T-helper 2 cell treated with Interferon-gamma antibody and Interleukin-4, amounts not matched to agents 100 ng/mL and 5 ng/mL, for 36 hours (primary cell): ENCODE data around the gene LRRC8B. TPM values are rescaled to one million over a fixed set of nuclear protein-coding genes. Genes with fewer than 3 reads are reported as not detected.

ENCODE experiments used
- intact Hi-C: fragments of 100-400 bp; cut with micrococcal nuclease; formaldehyde crosslinking; loops from one replicate; pipeline ENCODE4 v1.15.1; 2023
- total RNA-seq: library from RNA; stranded (reverse); gene quantifications from 2 replicates; pipeline ENCODE4 v1.2.3, GENCODE V29; 2022

The LRRC8B gene
- total RNA-seq, 1 donor from 2014 or later: 20.0 TPM

GRCh38 chr1:89523572-89524368 lies 859 bp upstream of the LRRC8B start:
- intact Hi-C loops: loop anchor here (1.0 to 10.0 kb wide), 7 partner anchors 21 to 531 kb away; partner anchors contain the start of genes GBP5, KYAT3, RBMXL1 and ZNF326

- intact Hi-C loops: loop anchor here (2.0 to 10.0 kb wide), 4 partner anchors 19 to 251 kb away; partner anchors contain the start of gene GBP5
These were observed 683 bp downstream of the LRRC8B start for GRCh38 chr1:89525169-89525855.

DNA sequence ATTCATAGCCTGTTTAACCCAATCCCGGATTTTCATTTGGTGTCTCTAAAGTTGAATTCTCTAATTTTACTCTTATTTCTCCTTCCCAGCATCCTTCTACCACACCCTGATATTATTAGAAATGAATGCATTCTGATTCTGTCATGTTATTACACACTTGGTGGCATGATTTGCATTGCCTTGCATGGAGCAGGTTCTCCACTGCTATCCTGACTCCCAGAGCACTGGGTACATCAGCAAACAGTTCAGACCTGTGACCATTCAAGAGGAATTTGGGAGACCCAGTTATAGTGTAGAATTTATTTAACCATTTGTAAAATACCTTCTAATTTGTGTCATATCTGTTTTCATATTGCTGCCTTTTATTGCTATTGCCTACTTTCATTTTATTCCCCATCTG lies 2.6 kb downstream of the LRRC8B start:
- intact Hi-C loops: loop anchor here (10.0 kb wide), 1 partner anchor 252 kb away; the partner anchor contains the start of gene GBP5

- intact Hi-C loops: loop anchor here (10.0 kb wide), 1 partner anchor 253 kb away; the partner anchor contains the start of gene GBP5
These were observed 3.2 kb downstream of the LRRC8B start for GRCh38 chr1:89527750-89528381.

GRCh38 chr1:89528382-89528780 lies 3.8 kb downstream of the LRRC8B start:
- intact Hi-C loops: loop anchor here (10.0 kb wide), 1 partner anchor 254 kb away; the partner anchor contains the start of gene GBP5

- intact Hi-C loops: loop anchor here (10.0 kb wide), 1 partner anchor 254 kb away; the partner anchor contains the start of gene GBP5
These were observed 4.6 kb downstream of the LRRC8B start for GRCh38 chr1:89529196-89529595.

- intact Hi-C loops: no loop called here
These were observed 5.9 kb downstream of the LRRC8B start for GRCh38 chr1:89530444-89531089.

DNA sequence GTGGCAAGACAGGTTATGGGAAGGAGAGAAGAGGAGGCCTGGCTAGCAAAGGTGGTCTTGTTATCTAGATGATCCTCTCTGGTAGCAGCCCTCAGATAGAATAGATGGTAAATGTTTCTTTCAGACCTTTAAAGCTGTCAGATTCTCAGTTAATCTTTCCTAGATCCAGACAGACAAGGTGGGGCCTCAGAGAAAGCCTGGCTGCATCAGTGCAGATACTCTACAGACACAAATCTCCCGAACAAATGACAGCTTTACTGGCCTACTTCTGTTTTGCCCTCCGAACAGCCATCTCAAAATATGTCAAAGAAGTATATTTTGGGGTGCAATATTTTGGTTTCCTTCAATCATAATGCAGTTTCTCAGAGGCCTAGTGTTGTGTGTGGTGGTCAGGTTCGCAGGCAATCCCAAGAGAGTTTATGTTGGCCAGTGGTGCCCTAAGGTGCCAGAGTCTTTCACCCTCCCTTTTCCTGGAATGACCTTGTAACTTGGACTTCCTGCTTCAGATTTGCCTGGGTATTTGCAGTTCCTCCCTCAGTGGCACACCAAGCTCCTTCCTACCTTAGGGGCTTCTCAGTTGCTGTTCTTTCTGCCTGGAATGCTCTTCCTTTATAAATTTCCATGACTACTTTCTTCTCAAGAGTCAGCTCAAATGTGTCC lies 7.0 kb downstream of the LRRC8B start:
- intact Hi-C loops: no loop called here

DNA sequence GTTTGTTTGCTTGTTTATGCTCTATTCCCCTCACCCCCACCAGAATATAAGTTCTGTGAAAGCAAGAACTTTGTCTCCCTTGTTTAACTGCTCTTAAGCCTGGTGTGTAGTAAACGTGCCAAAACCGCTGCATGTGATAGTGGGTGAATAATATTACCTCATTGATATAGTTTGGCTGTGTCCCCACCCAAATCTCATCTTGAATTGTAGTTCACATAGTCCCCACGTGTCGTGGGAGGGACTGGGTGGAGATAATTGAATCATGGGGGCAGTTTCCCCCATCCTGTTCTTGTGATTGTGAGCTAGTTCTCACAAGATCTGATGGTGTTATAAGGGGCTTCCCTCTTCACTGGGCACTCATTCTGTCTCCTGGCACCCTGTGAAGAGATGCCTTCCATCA lies 7.6 kb downstream of the LRRC8B start:
- intact Hi-C loops: no loop called here

GRCh38 chr1:89532866-89533265 lies 8.2 kb downstream of the LRRC8B start:
- intact Hi-C loops: no loop called here

GRCh38 chr1:89535537-89535936 lies 10.9 kb downstream of the LRRC8B start:
- intact Hi-C loops: no loop called here

- intact Hi-C loops: no loop called here
These were observed 12.1 kb downstream of the LRRC8B start for GRCh38 chr1:89536555-89537341.

GRCh38 chr1:89538361-89538760 lies 13.7 kb downstream of the LRRC8B start:
- intact Hi-C loops: no loop called here

DNA sequence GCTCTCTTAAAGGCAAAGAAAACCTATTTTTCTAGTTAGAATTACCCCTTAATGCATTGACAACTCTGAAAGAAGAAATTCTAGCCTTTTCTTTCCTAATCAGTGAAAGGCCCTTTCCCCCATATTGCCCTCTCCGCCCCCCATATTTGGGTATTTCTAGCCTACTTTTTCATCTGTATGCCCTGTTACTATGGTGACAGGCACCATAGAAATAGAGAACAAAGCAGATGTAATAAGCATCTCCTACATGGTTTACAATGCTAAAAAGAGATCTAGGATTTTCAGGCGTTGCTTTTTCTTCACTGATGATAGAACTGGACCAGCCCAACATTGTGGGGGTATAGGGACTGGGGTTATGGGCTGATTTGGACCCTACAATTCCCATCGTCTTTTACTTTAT lies 14.5 kb downstream of the LRRC8B start:
- intact Hi-C loops: no loop called here

DNA sequence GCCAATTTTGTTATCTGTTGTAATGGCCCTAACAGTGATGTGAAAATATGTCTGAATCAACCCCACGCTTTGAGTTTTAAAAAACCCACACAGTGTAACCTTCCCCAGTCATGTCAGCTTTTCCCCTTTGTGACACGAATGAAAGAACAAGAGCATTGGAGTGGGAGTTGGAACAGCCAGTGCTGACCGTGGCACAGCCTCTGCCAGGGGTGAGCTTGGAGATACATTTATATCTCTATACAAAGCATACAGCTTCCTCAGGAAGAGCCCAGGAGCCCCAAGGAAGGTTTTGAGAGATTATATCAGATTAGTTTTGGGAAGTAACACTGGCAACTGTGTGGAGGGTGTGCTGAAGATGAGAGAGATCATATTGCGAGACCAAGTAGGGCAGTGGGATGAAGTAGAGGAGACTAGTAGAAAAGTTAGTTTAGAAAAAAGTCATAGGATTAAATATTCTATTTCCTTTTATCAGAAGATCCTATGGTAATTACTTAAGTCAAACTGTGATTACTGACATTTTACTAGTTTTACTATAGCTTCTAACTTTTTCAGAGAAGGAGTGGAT lies 15.9 kb downstream of the LRRC8B start:
- intact Hi-C loops: no loop called here

DNA sequence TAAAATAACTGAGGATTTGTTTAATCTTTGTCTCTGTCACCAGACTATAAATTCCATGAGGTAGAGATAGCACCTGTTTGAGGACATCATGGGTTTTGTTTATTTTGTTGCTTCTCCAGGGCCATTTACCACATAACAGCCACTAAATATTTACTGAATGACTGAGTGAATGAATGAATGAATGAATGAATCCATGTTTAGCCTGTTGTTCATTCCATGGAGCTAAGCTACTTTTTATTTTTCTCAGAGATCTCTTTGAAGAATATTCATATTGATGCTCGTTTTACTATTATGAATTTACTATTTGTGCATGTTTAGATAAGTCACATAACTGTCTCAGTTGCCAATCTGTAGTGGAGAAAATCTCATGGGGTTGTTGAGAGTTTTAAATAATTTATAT lies 17.7 kb downstream of the LRRC8B start:
- intact Hi-C loops: no loop called here

GRCh38 chr1:89543632-89544031 lies 19.0 kb downstream of the LRRC8B start:
- intact Hi-C loops: loop anchor here (2.0 kb wide), 1 partner anchor 19 kb away; the partner anchor contains the start of gene LRRC8B

- intact Hi-C loops: loop anchor here (2.0 kb wide), 1 partner anchor 21 kb away; the partner anchor contains the start of gene LRRC8B
These were observed 20.8 kb downstream of the LRRC8B start for GRCh38 chr1:89545264-89546038.
